HEK293 (cell line): ENCODE measurements around the gene LINS1.

Experiments
- CTCF ChIA-PET: fragments of 350-600 bp; formaldehyde crosslinking; extraction: SDS; loops from one replicate; lab custom pipeline; 2021; ENCODE audit warnings: antibody characterized with exemption; lab: Yijun Ruan, JAX
- POLR2A ChIA-PET: fragments of 300-600 bp; formaldehyde crosslinking; extraction: SDS; loops from one replicate; lab custom pipeline; 2020; ENCODE audit warnings: antibody characterized with exemption, inconsistent platforms; lab: Yijun Ruan, JAX
- H3K27ac ChIP-seq: fragments of 200-500 bp; sonication (Bioruptor generic); 2 replicates; pipeline ENCODE4 v1.5.1; 2014; ENCODE audit warnings: low read depth, low read length, control low read depth, inconsistent platforms; ENCODE audit errors: extremely low read depth
- H3K36me3 ChIP-seq, 2 experiments: fragments of 200-500 bp in 1 of 2; sonication (Bioruptor generic) in 1 of 2; 1 replicate in 1 of 2; 2 replicates in 1 of 2; pipeline ENCODE4 v1.5.1; 2014 to 2017; ENCODE audit warnings: inconsistent platforms in 2 of 2, low read length in 2 of 2; ENCODE audit not compliant: control insufficient read depth in 2 of 2, insufficient read depth in 1 of 2
- H3K4me1 ChIP-seq: fragments of 200-500 bp; sonication (Bioruptor generic); 2 replicates; pipeline ENCODE4 v1.5.1; 2014; ENCODE audit warnings: mild to moderate bottlenecking, low read length, inconsistent platforms; ENCODE audit not compliant: control insufficient read depth, insufficient read depth
- H3K4me3 ChIP-seq: 2 replicates; pipeline ENCODE4 v1.5.1; 2011; ENCODE audit warnings: low read depth, mild to moderate bottlenecking, control low read depth, low read length, moderate library complexity
- H3K9me3 ChIP-seq: fragments of 200-500 bp; sonication (Bioruptor generic); 2 replicates; pipeline ENCODE4 v1.5.1; 2014; ENCODE audit warnings: low read depth, low read length, inconsistent platforms; ENCODE audit not compliant: control insufficient read depth, insufficient read depth
- ELK4 ChIP-seq: IDR thresholded peaks from 2 replicates; pipeline ENCODE4 v1.6.1; 2011; ENCODE audit warnings: mild to moderate bottlenecking, low read depth, low read length, borderline replicate concordance
- HOXD13 ChIP-seq: sonication (generic); formaldehyde crosslinking; IDR thresholded peaks from 2 replicates; pipeline ENCODE4 v1.8.0; 2022; ENCODE audit warnings: missing genetic modification reagents, borderline replicate concordance
- IKZF3 ChIP-seq: fragments of 450-650 bp; IDR thresholded peaks from 2 replicates; pipeline ENCODE4 v1.5.0; 2018; ENCODE audit warnings: missing biosample characterization, mild to moderate bottlenecking, missing genetic modification characterization, moderate library complexity
- KLF7 ChIP-seq: fragments of 450-650 bp; formaldehyde crosslinking; IDR thresholded peaks from 2 replicates; pipeline ENCODE4 v1.5.1; 2016; ENCODE audit warnings: missing biosample characterization, missing genetic modification characterization, borderline replicate concordance
- SCRT1 ChIP-seq: fragments of 450-650 bp; formaldehyde crosslinking; IDR thresholded peaks from 2 replicates; pipeline ENCODE4 v1.5.1; 2016; ENCODE audit warnings: missing biosample characterization, missing genetic modification characterization, borderline replicate concordance
- TRIM28 ChIP-seq: IDR thresholded peaks from 2 replicates; pipeline ENCODE4 v1.6.1; 2011; ENCODE audit warnings: low read length, control low read depth, borderline replicate concordance
- ZBTB49 ChIP-seq: fragments of 450-650 bp; formaldehyde crosslinking; IDR thresholded peaks from 2 replicates; pipeline ENCODE4 v1.5.1; 2016; ENCODE audit warnings: missing biosample characterization, missing genetic modification characterization, low read depth
- ZNF133 ChIP-seq: fragments of 450-650 bp; formaldehyde crosslinking; IDR thresholded peaks from 2 replicates; pipeline ENCODE4 v1.5.1; 2016; ENCODE audit warnings: missing biosample characterization, missing genetic modification characterization
- ZNF292 ChIP-seq: fragments of 450-650 bp; formaldehyde crosslinking; IDR thresholded peaks from 2 replicates; pipeline ENCODE4 v1.5.1; 2016; ENCODE audit warnings: low read depth, missing biosample characterization, missing genetic modification characterization, borderline replicate concordance
- ZNF37A ChIP-seq: fragments of 450-650 bp; IDR thresholded peaks from 2 replicates; pipeline ENCODE4 v1.5.1; 2018; ENCODE audit warnings: missing biosample characterization, missing genetic modification characterization
- ZNF398 ChIP-seq: fragments of 450-650 bp; formaldehyde crosslinking; IDR thresholded peaks from 2 replicates; pipeline ENCODE4 v1.5.1; 2017; ENCODE audit warnings: missing biosample characterization, missing genetic modification characterization
- ZNF501 ChIP-seq: fragments of 450-650 bp; formaldehyde crosslinking; IDR thresholded peaks from 2 replicates; pipeline ENCODE4 v1.5.1; 2016; ENCODE audit warnings: missing biosample characterization, missing genetic modification characterization
- ZNF596 ChIP-seq: fragments of 450-650 bp; IDR thresholded peaks from 2 replicates; pipeline ENCODE4 v1.5.0; 2018; ENCODE audit warnings: missing biosample characterization, mild to moderate bottlenecking, missing genetic modification characterization, moderate library complexity
- ZNF626 ChIP-seq: fragments of 450-650 bp; sonication (Bioruptor Pico); formaldehyde crosslinking; IDR thresholded peaks from 2 replicates; pipeline ENCODE4 v1.5.1; 2018; ENCODE audit warnings: missing biosample characterization, missing genetic modification characterization, inconsistent platforms
- ZNF747 ChIP-seq: fragments of 450-650 bp; formaldehyde crosslinking; IDR thresholded peaks from 2 replicates; pipeline ENCODE4 v1.5.1; 2016; ENCODE audit warnings: missing biosample characterization, missing genetic modification characterization
- ZNF777 ChIP-seq: fragments of 450-650 bp; formaldehyde crosslinking; IDR thresholded peaks from 2 replicates; pipeline ENCODE4 v1.5.1; 2017; ENCODE audit warnings: missing biosample characterization, missing genetic modification characterization, borderline replicate concordance
- ZSCAN30 ChIP-seq: fragments of 450-650 bp; IDR thresholded peaks from 2 replicates; pipeline ENCODE4 v1.5.1; 2018; ENCODE audit warnings: missing biosample characterization, mild to moderate bottlenecking, missing genetic modification characterization, moderate library complexity
- TF ChIP-seq, protein P1 (sequence below): fragments of 450-650 bp; IDR thresholded peaks from 2 replicates; pipeline ENCODE4 v1.5.1; 2018; ENCODE audit warnings: missing biosample characterization, missing genetic modification characterization
- TF ChIP-seq, protein P2 (sequence below): sonication (generic); formaldehyde crosslinking; IDR thresholded peaks from 2 replicates; pipeline ENCODE4 v1.8.1; 2022; ENCODE audit warnings: mild to moderate bottlenecking, moderate library complexity, missing genetic modification reagents

LINS1 gene

DNA sequence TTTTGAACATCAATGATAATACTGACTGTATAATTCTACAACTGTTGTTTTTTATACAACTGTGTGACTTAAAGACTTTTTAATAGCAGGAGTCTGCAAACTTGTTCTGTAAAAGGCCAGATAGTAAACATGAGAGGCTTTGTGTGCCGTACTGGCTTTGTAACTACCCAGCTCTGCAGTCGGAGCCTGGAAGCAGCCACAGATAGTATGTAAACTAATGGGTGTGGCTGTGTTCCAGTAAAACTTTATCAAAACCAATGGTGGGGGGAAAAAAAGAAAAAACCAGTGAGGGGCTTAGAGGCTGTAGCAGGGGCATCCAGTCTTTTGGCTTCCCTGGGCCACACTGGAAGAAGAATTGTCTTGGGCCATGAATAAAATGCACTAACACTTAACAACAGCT, 12.4 kb upstream of the LINS1 start:
- POLR2A ChIA-PET: interaction anchor here (0.6 to 0.7 kb wide), 3 partner anchors 29 to 421 kb away, joined by 4 to 6 read pairs (median 5); no protein-coding TSS in a partner anchor
- TF ChIP-seq ZNF133 (tag by site-specific recombination) (no peak), ZNF501 (tag by site-specific recombination) (no peak), ZNF398 (tag by site-specific recombination) (no peak), IKZF3 (tag by site-specific recombination) (no peak), ELK4 (no peak), ZNF777 (no peak)
- TF ChIP-seq, protein P1, sequence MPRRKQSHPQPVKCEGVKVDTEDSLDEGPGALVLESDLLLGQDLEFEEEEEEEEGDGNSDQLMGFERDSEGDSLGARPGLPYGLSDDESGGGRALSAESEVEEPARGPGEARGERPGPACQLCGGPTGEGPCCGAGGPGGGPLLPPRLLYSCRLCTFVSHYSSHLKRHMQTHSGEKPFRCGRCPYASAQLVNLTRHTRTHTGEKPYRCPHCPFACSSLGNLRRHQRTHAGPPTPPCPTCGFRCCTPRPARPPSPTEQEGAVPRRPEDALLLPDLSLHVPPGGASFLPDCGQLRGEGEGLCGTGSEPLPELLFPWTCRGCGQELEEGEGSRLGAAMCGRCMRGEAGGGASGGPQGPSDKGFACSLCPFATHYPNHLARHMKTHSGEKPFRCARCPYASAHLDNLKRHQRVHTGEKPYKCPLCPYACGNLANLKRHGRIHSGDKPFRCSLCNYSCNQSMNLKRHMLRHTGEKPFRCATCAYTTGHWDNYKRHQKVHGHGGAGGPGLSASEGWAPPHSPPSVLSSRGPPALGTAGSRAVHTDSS (tag by site-specific recombination): no peak
- TF ChIP-seq, all 188 proteins: peak for 0

DNA sequence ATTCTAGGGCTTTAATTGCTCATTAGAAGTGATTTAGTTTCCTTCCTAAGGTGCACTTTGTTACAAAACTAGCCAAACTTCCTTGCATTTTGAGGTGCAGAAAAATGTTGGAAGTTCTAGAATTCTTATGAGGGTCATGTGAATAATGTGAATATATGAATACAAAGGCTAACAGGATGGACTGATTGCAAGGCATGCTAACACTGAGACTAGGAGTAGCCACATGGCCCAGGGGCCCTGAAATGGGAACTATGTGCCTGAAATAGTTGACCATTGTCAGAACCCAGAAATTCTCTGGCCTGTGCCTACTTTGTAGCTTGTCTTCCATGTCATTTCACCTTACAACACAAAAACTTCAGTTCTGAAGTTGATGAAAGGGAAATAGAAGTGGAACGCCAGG, 11.2 kb upstream of the LINS1 start:
- ChIA-PET CTCF (no interaction called here), POLR2A (no interaction called here)
- no peak for TF ChIP-seq HOXD13 (CRISPR knock-in tag)
- Histone ChIP-seq H3K36me3 (peaks cover 40 to 67% of the 10 kb centered on the region in 2 experiments), H3K27ac (no peak overlapping the region), H3K4me1 (no peaks in the 10 kb centered on the region), H3K4me3 (no peak overlapping the region), H3K9me3 (no peaks in the 10 kb centered on the region)

More for the DNA sequence above, 12.4 kb upstream of the LINS1 start:
- H3K36me3 ChIP-seq: peaks cover 45 to 57% of the 10 kb centered on the region in 2 experiments
- H3K9me3 ChIP-seq: no peaks in the 10 kb centered on the region
- no peak overlapping the region for H3K4me3 ChIP-seq
- H3K27ac ChIP-seq: no peak overlapping the region
- CTCF ChIA-PET: interaction anchor here (0.6 to 1.5 kb wide), 4 partner anchors 18 to 965 kb away, joined by 4 to 8 read pairs (median 6); no protein-coding TSS in a partner anchor
- no peaks in the 10 kb centered on the region for H3K4me1 ChIP-seq

GRCh38 chr15:100612539-100612938, 10.6 kb upstream of the LINS1 start:
- Histone ChIP-seq H3K9me3 (no peaks in the 10 kb centered on the region), H3K4me1 (no peaks in the 10 kb centered on the region), H3K27ac (no peak overlapping the region)
- CTCF ChIA-PET: no interaction called here
- no peak for TF ChIP-seq ZBTB49 (tag by site-specific recombination)
- no peak for TF ChIP-seq TRIM28
- no peak for TF ChIP-seq ZSCAN30 (tag by site-specific recombination)
- no peak for TF ChIP-seq ZNF37A (tag by site-specific recombination)
- TF ChIP-seq ZNF747 (tag by site-specific recombination): no peak
- no peak for TF ChIP-seq KLF7
- TF ChIP-seq ZNF626 (tag by site-specific recombination): no peak
- no peak for TF ChIP-seq ZNF292 (tag by site-specific recombination)
- TF ChIP-seq, protein P2, sequence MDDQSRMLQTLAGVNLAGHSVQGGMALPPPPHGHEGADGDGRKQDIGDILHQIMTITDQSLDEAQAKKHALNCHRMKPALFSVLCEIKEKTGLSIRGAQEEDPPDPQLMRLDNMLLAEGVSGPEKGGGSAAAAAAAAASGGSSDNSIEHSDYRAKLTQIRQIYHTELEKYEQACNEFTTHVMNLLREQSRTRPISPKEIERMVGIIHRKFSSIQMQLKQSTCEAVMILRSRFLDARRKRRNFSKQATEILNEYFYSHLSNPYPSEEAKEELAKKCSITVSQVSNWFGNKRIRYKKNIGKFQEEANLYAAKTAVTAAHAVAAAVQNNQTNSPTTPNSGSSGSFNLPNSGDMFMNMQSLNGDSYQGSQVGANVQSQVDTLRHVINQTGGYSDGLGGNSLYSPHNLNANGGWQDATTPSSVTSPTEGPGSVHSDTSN (CRISPR knock-in tag): no peak
- TF ChIP-seq SCRT1 (tag by site-specific recombination): no peak
- no peak for TF ChIP-seq ZNF596
- TF ChIP-seq, all 188 proteins: peak for 0
- Histone ChIP-seq H3K4me3 (no peak overlapping the region), H3K36me3 (peaks cover 40 to 73% of the 10 kb centered on the region in 2 experiments)
- POLR2A ChIA-PET: no interaction called here
